Upper lobe of right lung (tissue), 1 donor: ENCODE data around the gene KAT6B. TPM values are rescaled to one million over a fixed set of nuclear protein-coding genes. Genes with fewer than 3 reads are reported as not detected.
A peak's percentile ranks its signal among the peaks of the same experiment; 100 is the strongest.
"Not testable (repeated sequence)": the region's sequence is repeated elsewhere in the genome, so short reads cannot be mapped to it uniquely, and the experiment has no call there.

ENCODE experiments used
- ATAC-seq: fragments of 200-7000 bp; cut with Tn5 transposase; one replicate; pipeline ENCODE4 v1.9.1; 2020; ENCODE audit warnings: mild to moderate bottlenecking, moderate library complexity
- DNase-seq: peaks from one replicate; pipeline ENCODE4 v3.0.0-alpha.2; 2020
- H3K27ac ChIP-seq: fragments of 200-600 bp; one replicate; pipeline ENCODE4 v1.8.0; 2022
- H3K27me3 ChIP-seq: fragments of 200-600 bp; one replicate; pipeline ENCODE4 v1.8.0; 2022; ENCODE audit warnings: mild to moderate bottlenecking
- H3K36me3 ChIP-seq: fragments of 200-600 bp; one replicate; pipeline ENCODE4 v1.8.0; 2022
- H3K4me1 ChIP-seq: fragments of 200-600 bp; one replicate; pipeline ENCODE4 v1.8.0; 2022
- H3K4me3 ChIP-seq: fragments of 200-600 bp; one replicate; pipeline ENCODE4 v1.8.0; 2022; ENCODE audit warnings: mild to moderate bottlenecking
- H3K9me3 ChIP-seq: fragments of 200-600 bp; one replicate; pipeline ENCODE4 v1.8.0; 2022
- intact Hi-C: fragments of 100-400 bp; cut with DNase I; formaldehyde crosslinking; loops from one replicate; pipeline ENCODE4 v1.11.0; 2022
- total RNA-seq: library from RNA; stranded (reverse); fragmentation: NEBNext Ultra II Directional; extraction: Animal tissue kit (Norgen Biotek cat#: 25700); gene quantifications from one replicate; pipeline ENCODE4 v1.2.1, GENCODE V29; 2021
- TF ChIP-seq, protein P1 (sequence below): fragments of 200-600 bp; IDR thresholded peaks from one replicate; pipeline ENCODE4 v1.8.0; 2022; ENCODE audit warnings: antibody characterized with exemption
- donor health status: DM: no; HTN: yes; CAD: no; lungs with severe emphysema.

KAT6B gene
- total RNA-seq, 1 donor from 2014 or later = 45.4 TPM

DNA sequence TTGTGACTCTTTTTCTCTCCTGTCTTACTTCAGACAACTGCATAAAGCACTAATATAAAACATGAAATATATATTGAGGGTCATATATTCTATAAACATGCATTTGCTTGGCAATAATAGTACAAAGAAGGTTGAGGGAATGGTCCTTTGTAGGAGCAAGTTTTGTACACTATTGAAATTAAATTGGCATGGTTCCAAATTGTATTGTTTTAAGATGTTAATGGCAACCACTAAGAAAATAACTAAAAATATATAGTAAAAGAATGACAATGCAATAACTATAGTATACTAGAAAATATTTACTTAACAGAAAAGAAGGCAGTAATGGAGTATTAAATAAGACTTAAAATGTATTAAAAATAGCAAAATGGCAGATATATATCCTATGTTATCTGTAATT, 33.7 kb upstream of the KAT6B start:
- no peaks in the 10 kb centered on the region for H3K36me3 ChIP-seq
- TF ChIP-seq, protein P1, sequence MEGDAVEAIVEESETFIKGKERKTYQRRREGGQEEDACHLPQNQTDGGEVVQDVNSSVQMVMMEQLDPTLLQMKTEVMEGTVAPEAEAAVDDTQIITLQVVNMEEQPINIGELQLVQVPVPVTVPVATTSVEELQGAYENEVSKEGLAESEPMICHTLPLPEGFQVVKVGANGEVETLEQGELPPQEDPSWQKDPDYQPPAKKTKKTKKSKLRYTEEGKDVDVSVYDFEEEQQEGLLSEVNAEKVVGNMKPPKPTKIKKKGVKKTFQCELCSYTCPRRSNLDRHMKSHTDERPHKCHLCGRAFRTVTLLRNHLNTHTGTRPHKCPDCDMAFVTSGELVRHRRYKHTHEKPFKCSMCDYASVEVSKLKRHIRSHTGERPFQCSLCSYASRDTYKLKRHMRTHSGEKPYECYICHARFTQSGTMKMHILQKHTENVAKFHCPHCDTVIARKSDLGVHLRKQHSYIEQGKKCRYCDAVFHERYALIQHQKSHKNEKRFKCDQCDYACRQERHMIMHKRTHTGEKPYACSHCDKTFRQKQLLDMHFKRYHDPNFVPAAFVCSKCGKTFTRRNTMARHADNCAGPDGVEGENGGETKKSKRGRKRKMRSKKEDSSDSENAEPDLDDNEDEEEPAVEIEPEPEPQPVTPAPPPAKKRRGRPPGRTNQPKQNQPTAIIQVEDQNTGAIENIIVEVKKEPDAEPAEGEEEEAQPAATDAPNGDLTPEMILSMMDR = no peak

DNA sequence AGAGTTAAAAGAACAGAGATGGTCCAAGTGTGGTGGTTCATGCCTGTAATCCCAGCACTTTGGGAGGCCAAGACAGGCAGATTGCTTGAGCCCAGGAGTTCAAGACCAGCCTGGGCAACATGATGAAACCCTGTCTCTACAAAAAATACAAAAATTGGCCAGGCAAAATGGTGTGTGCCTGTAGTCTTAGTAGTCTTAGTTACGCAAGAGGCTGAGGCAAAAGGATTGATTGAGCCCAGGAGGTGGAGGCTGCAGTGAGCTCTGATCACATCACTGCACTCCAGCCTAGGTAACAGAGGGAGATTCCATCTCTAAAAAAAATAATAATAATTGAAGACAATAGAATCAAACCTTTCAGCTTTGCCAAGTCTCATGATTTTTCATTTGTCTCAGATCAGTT, 33.2 kb upstream of the KAT6B start:
- intact Hi-C loops, H3K36me3 ChIP-seq, H3K27ac ChIP-seq, H3K27me3 ChIP-seq, H3K9me3 ChIP-seq, ATAC-seq, DNase-seq, H3K4me3 ChIP-seq, H3K4me1 ChIP-seq: not testable (repeated sequence)

More for the DNA sequence above, 33.7 kb upstream of the KAT6B start:
- DNase-seq (no peak), ATAC-seq (no peak)
- no peaks in the 10 kb centered on the region for H3K27me3 ChIP-seq
- no peak overlapping the region for H3K27ac ChIP-seq
- intact Hi-C loops = no loop called here
- H3K4me3 ChIP-seq = no peak overlapping the region
- no peaks in the 10 kb centered on the region for H3K9me3 ChIP-seq
- H3K4me1 ChIP-seq = no peaks in the 10 kb centered on the region

DNA sequence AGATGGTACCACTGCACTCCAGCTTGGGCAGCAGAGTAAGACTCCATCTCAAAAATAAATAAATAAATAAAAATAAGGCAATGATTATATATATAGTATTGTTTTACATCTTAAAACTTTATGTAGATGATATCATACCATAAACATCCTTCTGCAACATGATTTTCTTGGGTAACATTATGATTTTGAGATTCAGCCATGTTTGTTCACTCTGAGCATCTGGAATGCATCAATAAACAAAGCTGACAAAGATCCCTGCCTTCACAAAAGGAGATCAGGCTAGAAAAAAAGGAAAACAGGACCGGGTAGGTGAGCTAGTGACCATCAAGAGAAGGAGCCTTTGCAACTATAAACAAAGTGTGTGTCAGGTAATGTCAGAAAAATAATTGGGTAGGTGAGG, 31.9 kb upstream of the KAT6B start:
- Histone ChIP-seq H3K27ac (no peak overlapping the region), H3K9me3 (no peaks in the 10 kb centered on the region), H3K4me3 (no peak overlapping the region), H3K4me1 (peaks cover under 1% of the 10 kb centered on the region), H3K27me3 (no peaks in the 10 kb centered on the region), H3K36me3 (no peaks in the 10 kb centered on the region)
- intact Hi-C loops = no loop called here
- ATAC-seq (no peak), DNase-seq (no peak)
- TF ChIP-seq, protein P1 = no peak

DNA sequence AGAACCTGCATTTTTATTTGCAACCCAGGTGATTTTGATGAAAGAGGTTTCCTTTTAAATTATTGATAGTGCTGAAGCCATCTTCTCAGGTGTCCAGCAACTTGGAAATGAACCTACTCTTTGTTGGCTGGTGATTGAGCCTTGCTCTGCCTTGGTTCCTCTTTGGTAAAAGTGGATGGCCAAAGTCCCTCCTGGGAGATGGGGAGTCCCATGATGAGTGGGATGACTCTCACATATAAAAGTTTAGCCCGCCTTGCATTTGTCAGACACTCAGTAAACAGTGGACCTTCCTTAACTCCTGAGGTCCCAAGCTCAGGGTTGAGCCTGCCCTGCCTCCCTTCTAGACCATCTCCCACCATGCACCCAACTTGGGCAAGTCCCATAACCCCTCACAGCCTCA, 28.9 kb upstream of the KAT6B start:
- Histone ChIP-seq H3K27ac (no peak overlapping the region), H3K36me3 (no peaks in the 10 kb centered on the region), H3K9me3 (no peaks in the 10 kb centered on the region), H3K27me3 (no peaks in the 10 kb centered on the region), H3K4me3 (no peak overlapping the region), H3K4me1 (peaks cover 4% of the 10 kb centered on the region)
- intact Hi-C loops = no loop called here
- ATAC-seq (no peak), DNase-seq (no peak)
- TF ChIP-seq, protein P1 = no peak

DNA sequence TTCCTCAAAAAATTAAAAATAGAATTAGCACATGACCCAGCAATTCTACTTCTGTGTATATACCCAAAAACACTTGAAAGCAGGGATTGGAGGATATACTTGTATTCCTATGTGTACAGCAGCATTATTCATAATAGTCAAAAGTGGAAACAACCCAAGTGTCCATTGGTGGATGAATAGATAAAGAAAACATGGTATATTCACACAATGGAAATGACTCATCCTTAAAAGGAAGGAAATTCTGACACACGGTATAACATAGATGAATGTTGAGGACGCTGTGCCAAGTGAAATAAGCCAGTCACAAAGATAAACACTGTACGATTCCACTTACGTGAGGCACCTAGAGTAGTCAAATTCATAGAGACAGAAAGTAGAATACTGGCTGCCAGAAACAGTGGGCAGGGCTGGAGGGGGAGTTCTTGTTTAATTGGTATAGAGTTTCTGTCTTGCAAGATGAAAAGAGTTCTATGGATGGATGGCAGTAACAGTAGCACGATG, 26.6 kb upstream of the KAT6B start:
- no peak for DNase-seq
- Histone ChIP-seq H3K27ac (no peak overlapping the region), H3K4me3 (no peak overlapping the region), H3K36me3 (no peaks in the 10 kb centered on the region), H3K4me1 (peaks cover 4% of the 10 kb centered on the region), H3K27me3 (no peaks in the 10 kb centered on the region), H3K9me3 (no peaks in the 10 kb centered on the region)
- intact Hi-C loops = no loop called here
- ATAC-seq = peak; percentile 46
- TF ChIP-seq, protein P1 = no peak

DNA sequence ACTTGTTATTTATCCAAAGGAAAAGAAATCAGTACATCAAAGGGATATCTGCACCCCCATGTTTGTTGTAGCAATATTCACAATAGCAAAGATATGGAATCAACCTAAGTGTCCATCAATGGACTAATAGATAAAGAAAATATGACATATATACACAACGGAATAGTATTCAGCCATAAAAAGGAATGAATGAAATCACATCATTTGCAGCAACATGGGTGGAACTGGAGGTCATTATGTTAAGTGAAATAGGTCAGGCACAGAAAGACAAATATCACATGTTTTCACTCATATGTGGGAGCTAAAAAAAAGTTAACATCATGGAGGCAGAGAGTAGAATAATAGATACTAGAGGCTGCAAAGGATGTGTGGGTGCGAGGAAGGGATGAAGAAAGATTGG, 25.0 kb upstream of the KAT6B start:
- no peaks in the 10 kb centered on the region for H3K9me3 ChIP-seq
- DNase-seq (no peak), ATAC-seq (no peak)
- intact Hi-C loops = no loop called here
- H3K4me1 ChIP-seq = peaks cover 4% of the 10 kb centered on the region
- H3K36me3 ChIP-seq = no peaks in the 10 kb centered on the region
- no peaks in the 10 kb centered on the region for H3K27me3 ChIP-seq
- H3K4me3 ChIP-seq = no peak overlapping the region
- TF ChIP-seq, protein P1 = no peak
- H3K27ac ChIP-seq = no peak overlapping the region
